Body of pancreas (tissue), 4 donors: ENCODE data around the gene PIP4K2C.

ENCODE experiments used
- POLR2A ChIP-seq, 3 donors: fragments of 450-650 bp; IDR thresholded peaks; one replicate each; pipeline ENCODE4 v1.6.1; 2016; ENCODE audit warnings: antibody characterized with exemption in 3 of 3, mild to moderate bottlenecking in 2 of 3
- TF ChIP-seq, protein P1 (sequence below), 7 experiments: fragments of 450-650 bp in 4 of 7; fragments of 200-600 bp in 3 of 7; sonication (generic) in 3 of 7; IDR thresholded peaks; one replicate each; pipeline ENCODE4 v1.5.1; 2016 to 2019; ENCODE audit warnings: antibody characterized with exemption in 7 of 7

DNA sequence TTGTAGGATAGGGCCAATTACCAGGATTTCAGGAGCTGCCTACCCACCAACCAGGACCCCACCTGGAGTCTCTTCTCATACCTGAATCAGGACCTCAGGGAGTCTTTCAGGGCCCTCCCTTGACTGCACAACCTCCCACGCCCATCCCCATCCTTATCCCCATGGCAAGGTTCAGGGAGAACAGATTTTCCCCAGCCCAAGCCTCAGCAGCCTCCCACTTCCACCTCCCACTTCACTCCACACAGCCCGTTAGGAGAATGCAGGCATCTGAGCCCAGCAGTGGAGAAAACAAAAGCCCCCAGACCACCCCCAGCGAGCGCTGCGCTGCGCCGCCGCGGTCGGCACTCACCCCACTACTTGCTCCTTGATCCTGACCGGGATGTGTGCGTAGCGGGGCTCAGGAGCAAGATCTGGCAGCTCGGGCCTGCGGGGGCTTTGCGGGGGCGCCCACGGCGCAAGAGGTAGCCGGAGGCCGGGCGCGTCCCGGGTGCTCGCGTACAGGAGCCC lies 40.6 kb downstream of the PIP4K2C start:
- TF ChIP-seq POLR2A (IDR thresholded peaks at IDR 0.05) = no peak
- TF ChIP-seq, protein P1, sequence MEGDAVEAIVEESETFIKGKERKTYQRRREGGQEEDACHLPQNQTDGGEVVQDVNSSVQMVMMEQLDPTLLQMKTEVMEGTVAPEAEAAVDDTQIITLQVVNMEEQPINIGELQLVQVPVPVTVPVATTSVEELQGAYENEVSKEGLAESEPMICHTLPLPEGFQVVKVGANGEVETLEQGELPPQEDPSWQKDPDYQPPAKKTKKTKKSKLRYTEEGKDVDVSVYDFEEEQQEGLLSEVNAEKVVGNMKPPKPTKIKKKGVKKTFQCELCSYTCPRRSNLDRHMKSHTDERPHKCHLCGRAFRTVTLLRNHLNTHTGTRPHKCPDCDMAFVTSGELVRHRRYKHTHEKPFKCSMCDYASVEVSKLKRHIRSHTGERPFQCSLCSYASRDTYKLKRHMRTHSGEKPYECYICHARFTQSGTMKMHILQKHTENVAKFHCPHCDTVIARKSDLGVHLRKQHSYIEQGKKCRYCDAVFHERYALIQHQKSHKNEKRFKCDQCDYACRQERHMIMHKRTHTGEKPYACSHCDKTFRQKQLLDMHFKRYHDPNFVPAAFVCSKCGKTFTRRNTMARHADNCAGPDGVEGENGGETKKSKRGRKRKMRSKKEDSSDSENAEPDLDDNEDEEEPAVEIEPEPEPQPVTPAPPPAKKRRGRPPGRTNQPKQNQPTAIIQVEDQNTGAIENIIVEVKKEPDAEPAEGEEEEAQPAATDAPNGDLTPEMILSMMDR (IDR thresholded peaks at IDR 0.05) = no peak
